Tongue (tissue), 2 donors: ENCODE data around the gene TSPAN4. TPM values are rescaled to one million over a fixed set of nuclear protein-coding genes. Genes with fewer than 3 reads are reported as not detected.
A peak's percentile ranks its signal among the peaks of the same experiment; 100 is the strongest.

Experiments
- DNase-seq: peaks from one replicate; pipeline ENCODE4 v3.0.0-alpha.2; 2015
- total RNA-seq: library from RNA; depleted of rRNA; stranded (reverse); fragments of >200 nt; gene quantifications from one replicate; pipeline ENCODE4 v1.2.3, GENCODE V29; 2014

TSPAN4 gene
- total RNA-seq, 1 donor from 2014 or later = 44.6 TPM

DNA sequence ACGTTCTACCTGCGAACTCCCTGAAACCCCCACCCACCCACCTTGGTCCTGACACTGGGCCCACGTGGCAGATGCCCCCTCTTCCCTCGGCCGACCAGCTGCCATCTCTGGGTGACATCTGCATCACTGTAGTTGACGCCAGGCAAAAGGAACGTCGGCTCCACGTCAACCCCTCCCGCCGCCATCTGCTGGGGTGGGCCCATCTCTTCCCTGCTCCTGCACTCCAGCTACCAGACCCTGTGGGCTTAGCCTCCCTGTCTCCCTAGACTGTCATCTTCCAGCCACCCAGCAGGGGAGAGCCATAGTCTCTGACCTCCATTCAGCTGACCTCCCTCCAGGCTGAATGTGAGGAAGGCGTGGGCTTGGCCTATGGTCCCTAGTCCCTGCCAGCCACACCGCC, 46.6 kb downstream of the TSPAN4 start:
- peak; percentile 61 for DNase-seq

DNA sequence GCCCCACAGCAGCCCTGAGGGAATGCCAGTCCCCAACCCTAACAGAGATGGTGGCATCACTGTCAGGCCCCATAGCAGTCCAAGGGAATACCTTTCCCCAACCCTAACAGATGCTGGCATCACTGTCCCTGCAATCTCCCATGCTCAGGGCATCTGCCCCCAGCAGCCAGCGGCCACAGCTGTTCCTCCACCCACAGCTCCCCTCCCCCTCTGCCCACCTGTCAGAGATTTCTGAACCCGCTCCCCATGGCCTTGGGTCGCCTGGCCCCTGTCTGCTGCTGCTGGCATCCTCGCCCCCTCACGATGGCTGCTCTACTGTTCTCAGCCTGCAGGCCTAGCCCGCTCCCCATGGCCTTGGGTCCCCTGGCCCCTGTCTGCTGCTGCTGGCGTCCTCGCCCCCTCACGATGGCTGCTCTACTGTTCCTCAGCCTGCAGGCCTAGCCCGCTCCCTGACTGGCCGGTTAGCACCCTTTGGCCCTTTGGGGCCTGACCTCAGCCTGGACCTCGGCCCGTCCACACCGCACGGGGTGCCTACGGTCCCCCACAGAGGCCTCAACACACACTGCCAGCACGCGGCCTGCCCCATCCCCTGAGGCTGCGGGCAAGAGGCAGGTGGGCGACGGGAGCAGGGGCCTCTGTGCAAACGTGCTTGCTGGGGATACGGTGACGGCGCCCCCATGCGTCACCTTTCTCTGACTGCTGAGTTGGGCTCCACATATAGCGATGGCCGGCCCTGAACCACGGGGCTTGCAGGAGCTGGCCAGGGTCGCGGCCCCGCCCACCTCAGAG, 47.2 kb downstream of the TSPAN4 start:
- peak; percentile 61 for DNase-seq

- DNase-seq = peak; percentile 58
These were observed 48.3 kb downstream of the TSPAN4 start for GRCh38 chr11:890794-891540.

GRCh38 chr11:893008-893654, 50.5 kb downstream of the TSPAN4 start:
- DNase-seq = no peak

GRCh38 chr11:894575-895201, 52.0 kb downstream of the TSPAN4 start:
- no peak for DNase-seq

DNA sequence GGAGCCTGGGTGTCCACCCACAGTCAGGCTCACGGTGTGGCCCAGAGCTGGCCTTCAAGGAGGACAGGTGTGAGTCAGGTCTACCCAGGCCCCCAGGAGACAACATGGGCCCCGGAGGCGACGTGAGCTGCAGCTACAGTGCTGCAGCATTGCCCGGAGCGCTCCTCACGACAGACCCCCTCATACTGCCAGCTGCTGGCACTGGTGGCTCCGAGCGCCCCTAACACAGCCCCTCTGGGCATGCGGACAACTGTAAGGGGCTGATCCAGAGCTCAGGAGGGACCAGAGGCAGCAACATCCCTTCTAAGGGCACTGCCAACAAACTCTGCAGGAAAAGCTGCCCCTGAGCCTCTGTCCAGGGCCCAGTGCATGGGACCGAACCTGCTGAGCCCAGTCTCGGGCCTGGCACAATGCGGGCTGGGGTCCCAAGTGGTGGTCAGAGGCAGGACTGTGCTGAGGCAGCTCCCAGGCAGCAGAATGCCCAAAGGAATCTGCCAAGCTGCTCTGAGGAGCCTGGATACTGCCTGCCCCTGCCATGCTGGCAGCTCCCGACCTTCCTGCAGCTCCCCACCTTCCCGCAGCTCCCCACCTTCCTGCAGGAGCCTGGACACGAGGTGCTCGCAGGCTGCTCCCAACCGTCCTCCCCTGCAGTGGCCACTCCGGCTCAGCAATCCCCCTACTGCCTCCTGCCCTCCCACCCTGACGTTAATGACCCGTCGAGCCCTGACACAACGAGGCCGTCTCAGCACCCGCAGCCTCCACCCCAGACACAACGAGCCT, 52.9 kb downstream of the TSPAN4 start:
- DNase-seq = no peak

DNA sequence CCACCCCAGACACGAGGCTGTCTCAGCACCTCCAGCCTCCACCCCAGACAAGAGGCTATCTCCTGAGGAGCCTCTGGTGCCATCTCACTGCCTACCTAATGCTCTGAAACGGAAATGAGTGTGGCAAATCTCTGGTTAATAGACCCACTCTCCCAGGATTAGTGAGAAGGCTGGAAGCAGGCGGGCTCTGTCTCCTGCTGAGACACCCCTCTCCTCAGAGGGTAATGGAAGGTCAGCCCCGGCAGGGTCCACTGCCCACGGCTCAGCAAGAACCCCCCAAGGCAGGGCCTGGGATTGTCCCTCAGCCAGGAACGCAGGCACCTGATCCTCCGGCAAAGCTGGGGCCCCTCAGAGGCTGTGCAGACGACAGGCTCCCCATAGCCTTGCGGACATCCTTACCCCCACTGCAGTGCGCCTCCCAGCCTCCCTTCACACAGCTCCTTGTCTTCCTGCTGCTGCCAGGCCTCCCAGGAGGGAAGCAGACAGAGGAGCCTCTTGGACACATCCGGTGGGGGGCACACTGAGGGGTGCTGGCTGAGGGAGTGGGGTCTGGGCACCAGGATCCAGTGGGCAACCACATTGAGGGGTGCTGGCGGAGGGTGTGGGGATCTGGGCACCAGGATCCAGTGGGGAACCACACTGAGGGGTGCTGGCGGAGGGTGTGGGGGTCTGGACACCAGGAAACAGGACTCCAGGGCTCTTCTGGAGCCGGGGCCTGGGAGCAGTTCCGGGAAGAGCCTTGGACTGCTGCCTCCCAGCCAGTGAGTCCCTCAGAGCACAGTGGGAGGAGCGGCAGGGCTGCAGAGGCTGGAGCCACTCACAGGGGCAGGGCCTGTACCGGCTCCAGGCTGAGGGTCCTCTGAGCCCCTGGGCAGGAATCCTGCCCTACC, 54.8 kb downstream of the TSPAN4 start:
- no peak for DNase-seq

GRCh38 chr11:898143-898511, 55.5 kb downstream of the TSPAN4 start:
- no peak for DNase-seq

GRCh38 chr11:898540-899190, 56.0 kb downstream of the TSPAN4 start:
- no peak for DNase-seq

DNA sequence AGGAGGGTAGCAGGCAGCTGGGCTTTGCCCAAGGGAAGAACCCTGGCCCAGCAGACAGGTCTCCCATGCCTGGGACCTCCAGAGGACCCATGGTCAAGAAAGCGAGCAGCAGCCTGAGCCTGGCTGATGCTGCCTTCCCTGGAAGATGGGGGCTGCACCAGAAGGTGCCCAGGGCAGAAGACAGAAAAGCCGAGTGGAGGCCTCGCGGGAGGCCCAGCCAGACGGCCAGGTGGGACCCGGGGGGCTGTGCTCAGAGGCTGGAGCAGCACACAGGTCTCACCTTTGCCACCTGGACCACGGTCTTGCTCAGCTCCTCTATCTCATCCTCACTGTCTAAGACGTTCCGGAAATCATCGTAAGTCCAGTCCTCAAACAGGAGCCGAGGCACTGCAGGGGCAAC, 57.1 kb downstream of the TSPAN4 start:
- no peak for DNase-seq

- no peak for DNase-seq
These were observed 57.9 kb downstream of the TSPAN4 start for GRCh38 chr11:900545-900944.

- DNase-seq = no peak
These were observed 58.9 kb downstream of the TSPAN4 start for GRCh38 chr11:901452-902061.

- DNase-seq = no peak
These were observed 61.7 kb downstream of the TSPAN4 start for GRCh38 chr11:904380-904779.

DNA sequence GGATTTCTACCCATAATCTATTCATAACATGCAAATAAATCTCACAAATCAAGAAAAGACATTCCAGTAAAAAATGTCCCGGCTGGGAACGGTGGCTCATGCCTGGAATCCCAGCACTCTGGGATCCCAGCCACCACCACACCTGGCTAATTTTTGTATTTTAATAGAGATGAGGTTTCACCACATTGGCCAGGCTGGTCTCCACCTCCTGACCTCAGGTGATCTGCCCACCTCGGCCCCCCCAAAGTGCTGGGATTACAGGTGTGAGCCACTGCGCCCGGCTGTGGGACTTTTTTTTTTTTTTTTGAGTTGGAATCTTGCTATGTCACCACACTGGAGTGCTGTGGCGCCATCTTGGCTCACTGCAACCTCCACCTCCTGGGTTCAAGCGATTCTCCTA, 63.3 kb downstream of the TSPAN4 start:
- no peak for DNase-seq

DNA sequence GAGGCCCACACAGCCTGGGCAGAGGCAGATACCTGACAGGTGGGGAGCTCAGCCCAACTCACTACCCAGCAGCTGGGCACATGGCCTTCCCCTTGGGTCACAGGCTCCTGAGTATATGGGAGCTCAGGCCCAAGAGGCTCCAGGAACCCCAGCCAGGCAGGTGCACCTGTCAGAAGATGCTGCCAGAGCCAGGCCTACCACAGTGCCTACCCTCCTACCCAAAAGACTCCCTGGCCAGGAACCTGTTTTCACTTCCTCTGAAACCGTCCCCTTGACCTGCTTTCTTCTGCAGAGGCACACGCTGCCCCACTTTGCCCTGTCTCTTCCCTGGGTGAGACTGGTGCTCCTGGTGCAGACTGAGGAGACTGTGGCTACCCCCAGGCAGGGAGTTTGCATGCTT, 65.0 kb downstream of the TSPAN4 start:
- DNase-seq = no peak

DNA sequence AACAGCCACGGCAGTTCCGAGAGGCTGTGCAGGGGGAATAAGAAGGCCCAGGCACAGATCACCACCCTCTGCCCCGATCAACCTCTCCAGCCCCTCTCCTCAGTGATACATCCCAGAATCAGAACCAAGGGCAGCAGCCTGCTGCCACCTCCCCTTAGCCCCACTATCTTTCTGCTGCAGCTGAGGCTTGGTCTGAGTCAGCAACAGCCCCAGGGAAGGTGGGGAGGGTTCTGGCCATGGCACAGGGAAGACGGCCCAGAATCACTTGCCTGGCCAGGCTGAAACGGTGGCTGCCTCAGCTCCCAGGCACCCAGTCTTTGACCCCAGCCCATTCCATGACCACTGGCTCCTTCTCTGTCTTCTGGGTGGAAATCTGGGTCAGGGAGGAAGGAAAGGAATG, 65.6 kb downstream of the TSPAN4 start:
- no peak for DNase-seq

DNA sequence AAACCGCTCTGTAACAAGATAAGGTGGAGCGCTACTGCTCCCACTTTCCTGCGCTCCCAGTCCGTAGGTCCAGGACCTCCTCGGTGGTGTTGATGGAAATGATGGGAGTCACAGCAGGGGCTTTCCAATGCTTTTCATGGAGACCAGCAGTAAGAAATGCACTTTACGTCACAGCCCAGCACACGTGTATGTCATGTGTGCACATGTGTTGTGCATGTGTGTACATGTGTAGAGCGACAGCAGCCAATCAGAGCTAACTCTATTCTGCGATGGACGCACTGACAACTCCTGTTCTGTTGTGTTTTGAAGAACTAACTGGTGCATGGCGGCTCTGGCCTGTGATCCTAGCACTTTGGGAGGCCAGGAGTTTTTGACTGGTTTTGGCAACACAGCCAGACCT, 66.8 kb downstream of the TSPAN4 start:
- no peak for DNase-seq

- no peak for DNase-seq
These were observed 67.5 kb downstream of the TSPAN4 start for GRCh38 chr11:910044-910588.

GRCh38 chr11:910589-911030, 68.0 kb downstream of the TSPAN4 start, which contains the start of gene CHID1:
Gene CHID1 (minus strand): TSS chr11:910810. CDS start chr11:904816, 5,994 bp downstream.
- peak; percentile 91 for DNase-seq
